ENCODE measurements around the gene PTK6. TPM values are rescaled to one million over a fixed set of nuclear protein-coding genes. Genes with fewer than 3 reads are reported as not detected.

PTK6 gene
- total and polyA plus RNA-seq, 3 donors from 2014 or later: 0.26 to 0.37 TPM; not detected in 1

DNA sequence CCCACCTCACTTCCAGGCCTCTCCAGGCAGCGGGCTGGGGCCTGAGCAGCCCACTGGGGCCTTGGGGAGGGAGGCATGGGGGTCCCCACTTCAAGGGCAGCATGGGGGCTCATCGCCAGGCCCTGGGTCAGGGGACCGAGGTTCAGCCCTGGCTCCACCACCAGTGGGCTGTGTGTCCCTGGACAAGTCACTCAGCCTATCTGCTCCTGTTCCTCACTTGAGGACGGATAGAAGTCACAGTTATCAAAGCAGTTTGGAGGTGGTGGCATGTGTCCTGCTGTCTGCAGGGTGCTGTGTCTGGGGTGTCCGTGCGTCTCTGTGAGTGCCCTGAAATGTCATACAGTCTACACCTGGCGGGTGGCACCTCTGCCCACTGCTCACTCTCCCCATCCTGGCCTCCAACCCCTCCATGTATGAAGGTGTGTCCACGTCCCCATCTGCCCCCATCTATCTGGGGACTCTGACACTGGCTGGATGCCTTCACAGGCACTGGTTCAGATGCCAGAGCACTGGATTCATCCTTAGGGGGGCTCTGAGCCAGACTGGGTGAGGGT is 41.9 kb downstream of the PTK6 start:
- DNase-seq: no peak
- Histone ChIP-seq H3K9me3 (no peaks in the 10 kb centered on the region), H3K27me3 (no peaks in the 10 kb centered on the region), H3K36me3 (ENCODE audit: low read depth, missing control alignments) (no peaks in the 10 kb centered on the region), H3K4me1 (no peaks in the 10 kb centered on the region), H3K4me3 (no peak overlapping the region), H3K27ac (no peak overlapping the region)
- 75 to 100% methylated on average over 2 to 8 of the region's 8 CpGs for WGBS, 2 donors
- TF ChIP-seq POLR2A (IDR thresholded peaks at IDR 0.05): no peak
- TF ChIP-seq, protein P1, sequence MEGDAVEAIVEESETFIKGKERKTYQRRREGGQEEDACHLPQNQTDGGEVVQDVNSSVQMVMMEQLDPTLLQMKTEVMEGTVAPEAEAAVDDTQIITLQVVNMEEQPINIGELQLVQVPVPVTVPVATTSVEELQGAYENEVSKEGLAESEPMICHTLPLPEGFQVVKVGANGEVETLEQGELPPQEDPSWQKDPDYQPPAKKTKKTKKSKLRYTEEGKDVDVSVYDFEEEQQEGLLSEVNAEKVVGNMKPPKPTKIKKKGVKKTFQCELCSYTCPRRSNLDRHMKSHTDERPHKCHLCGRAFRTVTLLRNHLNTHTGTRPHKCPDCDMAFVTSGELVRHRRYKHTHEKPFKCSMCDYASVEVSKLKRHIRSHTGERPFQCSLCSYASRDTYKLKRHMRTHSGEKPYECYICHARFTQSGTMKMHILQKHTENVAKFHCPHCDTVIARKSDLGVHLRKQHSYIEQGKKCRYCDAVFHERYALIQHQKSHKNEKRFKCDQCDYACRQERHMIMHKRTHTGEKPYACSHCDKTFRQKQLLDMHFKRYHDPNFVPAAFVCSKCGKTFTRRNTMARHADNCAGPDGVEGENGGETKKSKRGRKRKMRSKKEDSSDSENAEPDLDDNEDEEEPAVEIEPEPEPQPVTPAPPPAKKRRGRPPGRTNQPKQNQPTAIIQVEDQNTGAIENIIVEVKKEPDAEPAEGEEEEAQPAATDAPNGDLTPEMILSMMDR (IDR thresholded peaks at IDR 0.05): no peak
- intact Hi-C loops (cut with DNase I; ENCODE audit: low total_unique reads): no loop called here

DNA sequence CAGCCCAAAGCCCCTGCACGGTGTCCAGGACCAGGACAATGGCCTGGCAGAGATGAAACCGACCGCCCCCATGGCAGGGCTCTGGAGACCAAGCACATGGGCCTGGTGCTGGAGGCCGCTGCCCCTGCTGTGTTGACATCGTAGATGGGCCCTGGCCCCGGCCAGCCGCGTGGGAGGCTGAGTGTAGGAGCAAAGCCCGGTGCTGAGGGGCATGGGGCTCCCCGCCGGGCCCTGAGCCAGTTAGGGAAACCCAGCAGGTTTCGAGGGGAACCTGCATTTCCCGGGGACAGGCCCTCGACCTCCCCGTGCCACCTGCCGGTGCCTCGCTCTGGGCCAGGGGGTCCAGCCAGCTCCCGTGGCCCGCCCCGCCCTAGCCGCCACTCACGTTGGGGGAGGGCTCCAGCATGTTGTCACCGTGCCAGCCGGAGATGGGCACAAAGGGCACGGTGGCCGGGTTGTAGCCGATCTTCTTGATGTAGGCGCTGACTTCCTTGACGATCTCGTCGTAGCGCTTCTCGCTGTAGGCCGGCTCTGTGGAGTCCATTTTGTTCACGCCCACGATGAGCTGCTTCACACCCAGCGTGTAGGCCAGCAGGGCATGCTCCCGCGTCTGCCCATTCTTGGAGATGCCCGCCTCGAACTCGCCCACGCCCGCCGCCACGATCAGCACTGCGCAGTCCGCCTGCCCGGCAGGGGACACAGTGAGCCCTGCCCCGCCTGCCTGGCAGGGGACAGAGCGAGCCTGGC is 42.6 kb downstream of the PTK6 start:
- Histone ChIP-seq H3K9me3 (no peaks in the 10 kb centered on the region), H3K27ac (no peak overlapping the region), H3K4me3 (no peak overlapping the region), H3K36me3 (ENCODE audit: low read depth, missing control alignments) (no peaks in the 10 kb centered on the region), H3K4me1 (no peaks in the 10 kb centered on the region), H3K27me3 (no peaks in the 10 kb centered on the region)
- no peak for TF ChIP-seq POLR2A (IDR thresholded peaks at IDR 0.05)
- TF ChIP-seq, protein P1 (IDR thresholded peaks at IDR 0.05): no peak
- DNase-seq: no peak
- intact Hi-C loops (cut with DNase I; ENCODE audit: low total_unique reads): no loop called here
- WGBS, 2 donors: 87 to 88% methylated on average over 34 to 51 of the region's 51 CpGs

DNA sequence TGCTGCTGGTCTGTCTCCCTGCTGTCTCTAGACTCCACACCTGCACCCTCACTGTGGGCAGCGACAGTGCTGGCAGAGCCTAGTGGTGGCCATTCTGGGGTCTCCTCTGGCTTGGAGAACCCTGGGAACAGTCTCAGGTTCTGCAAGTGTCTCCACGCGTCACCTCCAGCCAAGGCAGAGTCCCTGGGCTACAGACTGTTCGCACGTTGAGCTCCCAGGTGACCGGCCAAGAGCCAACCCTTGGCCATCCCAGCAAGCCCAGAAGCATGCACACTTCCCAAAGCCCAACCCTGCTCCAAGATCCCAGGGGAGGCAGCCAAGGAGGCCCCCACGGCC is 43.1 kb downstream of the PTK6 start:
- WGBS, 2 donors: 80 to 86% methylated on average over 1 to 7 of the region's 7 CpGs
- H3K9me3 ChIP-seq: no peaks in the 10 kb centered on the region
- TF ChIP-seq, protein P1 (IDR thresholded peaks at IDR 0.05): no peak
- TF ChIP-seq POLR2A (IDR thresholded peaks at IDR 0.05): no peak
- H3K27me3 ChIP-seq: no peaks in the 10 kb centered on the region
- no peaks in the 10 kb centered on the region for H3K4me1 ChIP-seq
- no peak overlapping the region for H3K27ac ChIP-seq
- DNase-seq: no peak
- no peak overlapping the region for H3K4me3 ChIP-seq
- H3K36me3 ChIP-seq (ENCODE audit: low read depth, missing control alignments): no peaks in the 10 kb centered on the region
- intact Hi-C loops (cut with DNase I; ENCODE audit: low total_unique reads): no loop called here

DNA sequence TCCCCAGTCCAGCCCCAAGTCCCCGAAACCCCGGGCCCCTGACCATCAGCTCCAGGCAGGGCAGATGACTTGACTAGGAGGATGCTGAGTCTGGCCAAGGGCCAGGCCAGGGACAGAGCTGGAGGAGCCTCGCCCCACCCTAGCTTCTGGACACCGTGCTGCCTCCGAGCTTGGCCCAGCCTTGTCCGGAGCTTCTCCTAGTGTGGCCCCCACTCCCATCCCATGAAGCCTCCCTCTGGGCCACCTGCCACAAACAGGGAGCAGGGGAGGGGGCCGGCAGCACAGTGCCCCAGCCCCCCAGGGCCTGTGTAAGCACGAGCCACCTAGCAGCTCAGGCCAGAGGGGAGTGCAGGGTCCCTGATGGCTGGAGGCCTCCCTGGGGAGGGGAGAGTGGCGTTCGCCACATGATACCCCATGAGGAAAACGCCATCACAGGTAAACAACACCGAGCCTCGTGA is 43.6 kb downstream of the PTK6 start:
- intact Hi-C loops (cut with DNase I; ENCODE audit: low total_unique reads): no loop called here
- Histone ChIP-seq H3K9me3 (no peaks in the 10 kb centered on the region), H3K4me3 (no peak overlapping the region), H3K27ac (no peak overlapping the region), H3K36me3 (ENCODE audit: low read depth, missing control alignments) (no peaks in the 10 kb centered on the region), H3K27me3 (no peaks in the 10 kb centered on the region), H3K4me1 (no peaks in the 10 kb centered on the region)
- 62 to 69% methylated on average over 6 to 13 of the region's 13 CpGs for WGBS, 2 donors
- TF ChIP-seq POLR2A (IDR thresholded peaks at IDR 0.05): no peak
- TF ChIP-seq, protein P1 (IDR thresholded peaks at IDR 0.05): no peak
- no peak for DNase-seq

DNA sequence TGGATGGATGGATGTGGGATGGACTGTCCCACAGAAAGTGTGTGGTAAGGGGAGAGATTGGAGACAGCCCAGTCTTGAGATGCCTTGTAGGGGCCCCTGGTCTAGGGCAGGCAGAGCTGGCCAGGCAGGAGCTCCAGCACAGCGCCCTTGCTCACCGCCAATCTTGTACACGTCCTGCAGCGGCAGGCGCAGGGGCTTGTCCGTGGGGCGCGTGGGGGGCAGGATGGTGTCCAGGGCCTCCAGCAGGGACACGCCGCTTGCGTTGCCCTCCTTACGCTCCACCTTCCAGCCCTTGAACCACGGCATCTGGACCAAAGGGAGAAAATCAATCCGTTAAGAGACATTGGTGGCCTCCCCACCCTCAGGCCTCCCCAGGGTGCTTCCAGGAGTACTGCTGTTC is 44.2 kb downstream of the PTK6 start:
- no peaks in the 10 kb centered on the region for H3K9me3 ChIP-seq
- 93 to 95% methylated on average over 13 to 14 of the region's 14 CpGs for WGBS, 2 donors
- H3K4me3 ChIP-seq: no peak overlapping the region
- intact Hi-C loops (cut with DNase I; ENCODE audit: low total_unique reads): no loop called here
- TF ChIP-seq, protein P1 (IDR thresholded peaks at IDR 0.05): no peak
- no peak for TF ChIP-seq POLR2A (IDR thresholded peaks at IDR 0.05)
- no peak overlapping the region for H3K27ac ChIP-seq
- H3K4me1 ChIP-seq: no peaks in the 10 kb centered on the region
- H3K27me3 ChIP-seq: no peaks in the 10 kb centered on the region
- H3K36me3 ChIP-seq (ENCODE audit: low read depth, missing control alignments): no peaks in the 10 kb centered on the region
- no peak for DNase-seq

All from testis (tissue), 3 donors.